ENCODE measurements around the gene ANKRD13B.
A peak's percentile ranks its signal among the peaks of the same experiment; 100 is the strongest.

ANKRD13B gene

GRCh38 chr17:29561554-29562517 is 31.1 kb upstream of the ANKRD13B start:
- TF ChIP-seq POLR2AphosphoS5 (IDR thresholded peaks at IDR 0.05; ENCODE audit: low read depth, low read length) (no peak), POLR2A (IDR thresholded peaks at IDR 0.05; ENCODE audit: low read depth, low read length) (no peak), TAF1 (IDR thresholded peaks at IDR 0.05; ENCODE audit: borderline replicate concordance, low read depth, low read length) (no peak)
- no peak for DNase-seq (ENCODE audit: insufficient read length)
- FAIRE-seq: no peak

DNA sequence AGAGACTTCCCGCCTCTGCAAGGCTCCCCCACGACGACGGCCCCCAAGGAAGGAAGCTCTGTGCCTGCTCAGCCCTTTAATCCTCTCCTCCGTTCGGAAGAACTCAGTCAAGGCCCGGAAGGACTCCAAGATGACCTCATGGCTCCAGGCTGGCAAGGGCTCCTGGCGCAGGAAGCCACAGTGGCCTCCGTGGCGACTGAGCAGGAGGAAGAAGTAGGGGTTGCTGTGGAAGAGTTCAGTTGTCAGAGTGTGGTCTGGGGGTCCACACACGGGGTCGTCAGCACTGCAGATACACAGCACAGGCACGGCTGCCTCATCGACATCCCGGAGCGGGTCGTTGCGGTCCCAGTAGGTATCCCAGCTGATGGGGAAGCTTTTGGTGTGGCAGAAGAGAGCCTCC is 30.3 kb upstream of the ANKRD13B start:
- no peak for FAIRE-seq
- no peak for TF ChIP-seq TAF1 (IDR thresholded peaks at IDR 0.05; ENCODE audit: borderline replicate concordance, low read depth, low read length)
- TF ChIP-seq POLR2AphosphoS5 (IDR thresholded peaks at IDR 0.05; ENCODE audit: low read depth, low read length): no peak
- TF ChIP-seq POLR2A (IDR thresholded peaks at IDR 0.05; ENCODE audit: low read depth, low read length): no peak
- no peak for DNase-seq (ENCODE audit: insufficient read length)

- no peak for DNase-seq (ENCODE audit: insufficient read length)
- no peak for FAIRE-seq
- TF ChIP-seq TAF1 (IDR thresholded peaks at IDR 0.05; ENCODE audit: borderline replicate concordance, low read depth, low read length): no peak
Observed at GRCh38 chr17:29563816-29564215, 29.1 kb upstream of the ANKRD13B start.

- FAIRE-seq (peak; percentile 70), DNase-seq (ENCODE audit: insufficient read length) (peak; percentile 52)
- TF ChIP-seq POLR2AphosphoS5 (IDR thresholded peaks at IDR 0.05; ENCODE audit: low read depth, low read length) (no peak), POLR2A (IDR thresholded peaks at IDR 0.05; ENCODE audit: low read depth, low read length) (no peak), TAF1 (IDR thresholded peaks at IDR 0.05; ENCODE audit: borderline replicate concordance, low read depth, low read length) (no peak)
Observed at GRCh38 chr17:29565643-29566472, 27.1 kb upstream of the ANKRD13B start.

DNA sequence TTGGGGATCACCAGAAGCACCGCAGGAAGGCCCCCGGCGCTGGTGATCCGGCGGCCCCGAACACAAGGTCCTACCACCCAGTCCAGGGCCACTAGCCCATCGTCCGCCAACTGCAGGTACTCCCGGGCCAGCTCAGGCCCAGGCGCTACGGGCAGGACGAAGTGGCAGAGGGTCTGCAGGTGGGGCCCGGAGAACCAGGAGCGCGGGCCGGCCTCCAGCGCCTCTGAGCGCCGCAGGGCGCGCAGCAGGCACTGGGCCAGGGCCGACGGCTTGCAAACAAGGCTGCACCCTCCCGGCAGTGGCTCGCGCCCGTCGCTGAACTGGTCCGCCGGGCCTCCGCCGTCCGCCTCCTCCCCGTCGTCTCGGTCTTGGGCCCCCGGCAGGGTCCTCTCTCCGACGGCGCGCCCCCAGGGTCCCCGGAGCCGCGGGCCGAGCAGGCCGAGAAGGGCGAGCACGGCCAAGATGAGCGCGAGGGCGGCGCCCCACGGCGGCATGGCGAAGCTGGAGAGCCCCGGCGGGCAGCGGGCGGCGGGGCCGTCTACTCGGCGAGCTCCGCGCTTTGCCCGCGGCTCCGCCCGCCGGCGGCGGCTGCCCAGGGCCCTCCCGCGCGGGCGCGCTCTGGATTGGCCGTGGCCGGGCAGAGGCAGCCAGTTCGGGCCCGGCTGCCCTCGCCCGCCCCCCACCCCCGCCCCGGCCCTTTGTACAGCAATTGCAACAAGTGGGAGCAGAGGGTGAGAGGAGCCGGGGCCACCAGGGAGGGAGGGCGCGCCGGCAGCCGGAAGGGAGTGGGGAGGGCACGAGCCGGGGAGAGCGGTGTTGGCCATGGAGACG is 26.2 kb upstream of the ANKRD13B start, which contains the start of gene ABHD15:
TSS of gene ABHD15 (minus strand) at position 565 of the 831 bp plus-strand sequence. CDS start at position 494, 71 bp downstream.
- TF ChIP-seq TAF1 (IDR thresholded peaks at IDR 0.05; ENCODE audit: borderline replicate concordance, low read depth, low read length): no peak
- TF ChIP-seq POLR2AphosphoS5 (IDR thresholded peaks at IDR 0.05; ENCODE audit: low read depth, low read length): no peak
- no peak for TF ChIP-seq POLR2A (IDR thresholded peaks at IDR 0.05; ENCODE audit: low read depth, low read length)
- DNase-seq (ENCODE audit: insufficient read length) (peak; percentile 63), FAIRE-seq (peak; percentile 14)

- FAIRE-seq (no peak), DNase-seq (ENCODE audit: insufficient read length) (no peak)
- no peak for TF ChIP-seq TAF1 (IDR thresholded peaks at IDR 0.05; ENCODE audit: borderline replicate concordance, low read depth, low read length)
Observed at GRCh38 chr17:29567304-29567553, 25.7 kb upstream of the ANKRD13B start.

- peak; percentile 56 for FAIRE-seq
- TF ChIP-seq POLR2AphosphoS5 (IDR thresholded peaks at IDR 0.05; ENCODE audit: low read depth, low read length) (no peak), POLR2A (IDR thresholded peaks at IDR 0.05; ENCODE audit: low read depth, low read length) (no peak; the same call in 1 of the 2 replicates), TAF1 (IDR thresholded peaks at IDR 0.05; ENCODE audit: borderline replicate concordance, low read depth, low read length) (no peak)
- DNase-seq (ENCODE audit: insufficient read length): peak; percentile 81
Observed at GRCh38 chr17:29567554-29568330, 25.2 kb upstream of the ANKRD13B start.

DNA sequence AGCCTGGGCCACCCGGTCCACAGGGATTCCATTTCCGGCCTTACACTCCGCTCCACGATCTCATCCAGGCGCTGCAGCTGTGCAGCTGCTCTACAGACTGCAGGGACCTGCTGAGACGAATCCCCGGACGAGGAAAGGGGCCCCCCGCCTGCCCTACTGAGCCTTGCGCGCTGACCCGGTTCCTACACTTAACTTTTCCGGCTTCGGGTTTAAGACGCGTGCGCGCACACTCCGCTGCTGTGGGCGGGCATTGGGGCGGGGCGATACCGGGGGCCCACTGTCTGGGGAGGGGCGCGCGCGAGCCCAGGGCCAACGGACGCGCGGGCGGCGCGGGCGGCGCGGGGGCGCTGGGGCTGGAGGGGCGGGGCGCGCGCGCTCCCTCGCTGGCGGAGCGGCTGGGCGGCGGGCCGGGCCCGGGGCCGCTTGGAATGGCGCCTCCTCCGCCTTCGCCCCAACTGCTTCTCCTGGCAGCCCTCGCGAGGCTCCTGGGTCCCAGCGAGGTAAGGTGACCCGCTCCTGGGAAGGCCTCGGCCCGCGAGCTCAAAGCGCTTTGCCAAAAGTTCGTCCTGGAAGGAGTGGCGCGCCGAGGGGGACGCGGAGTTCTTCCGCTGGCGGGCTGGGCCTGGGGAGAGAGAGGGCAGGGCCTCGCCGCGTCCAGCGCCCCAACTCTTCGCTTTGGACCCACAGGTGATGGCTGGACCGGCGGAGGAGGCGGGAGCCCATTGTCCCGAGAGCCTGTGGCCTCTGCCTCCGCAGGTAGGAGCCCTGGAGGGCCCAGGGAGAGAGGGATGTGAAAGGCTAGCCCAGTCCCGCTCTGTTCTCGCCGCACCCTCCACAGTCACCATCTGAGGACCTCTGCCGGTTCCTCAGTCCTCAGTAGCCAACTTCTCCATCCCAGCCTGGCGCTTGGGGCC is 24.3 kb upstream of the ANKRD13B start, which contains the start of gene TP53I13:
TSS of gene TP53I13 (plus strand) at position 371 of the 914 bp plus-strand sequence. CDS start at position 429, 58 bp downstream.
- peak; percentile 81 for DNase-seq (ENCODE audit: insufficient read length)
- FAIRE-seq: peak; percentile 96
- TF ChIP-seq POLR2AphosphoS5 (IDR thresholded peaks at IDR 0.05; ENCODE audit: low read depth, low read length) (peak; percentile 54; the same call in 1 of the 2 replicates), POLR2A (IDR thresholded peaks at IDR 0.05; ENCODE audit: low read depth, low read length) (peak; percentile 65; the same call in 1 of the 2 replicates), TAF1 (IDR thresholded peaks at IDR 0.05; ENCODE audit: borderline replicate concordance, low read depth, low read length) (no peak)

GRCh38 chr17:29569245-29569950 is 23.5 kb upstream of the ANKRD13B start:
- FAIRE-seq (no peak), DNase-seq (ENCODE audit: insufficient read length) (no peak)
- TF ChIP-seq POLR2A (IDR thresholded peaks at IDR 0.05; ENCODE audit: low read depth, low read length) (no peak), TAF1 (IDR thresholded peaks at IDR 0.05; ENCODE audit: borderline replicate concordance, low read depth, low read length) (no peak), POLR2AphosphoS5 (IDR thresholded peaks at IDR 0.05; ENCODE audit: low read depth, low read length) (no peak)
